Adrenal gland (tissue), 12 donors: ENCODE measurements around the gene KCTD2. TPM values are rescaled to one million over a fixed set of nuclear protein-coding genes. Genes with fewer than 3 reads are reported as not detected.
"Not testable (repeated sequence)": the region's sequence is repeated elsewhere in the genome, so short reads cannot be mapped to it uniquely, and the experiment has no call there.

Experiments used
- DNase-seq, 7 donors: peaks; one replicate each; pipeline ENCODE4 v3.0.0-alpha.2; 2019 to 2020
- H3K27ac ChIP-seq, 5 donors: fragments of 200-600 bp; sonication (generic) in 4 of 5; 1 replicate in 3 of 5; 2 replicates in 2 of 5; pipeline versions ENCODE4 v1.5.1 to v1.8.0; 2016 to 2020; ENCODE audit warnings: mild to moderate bottlenecking in 1 of 5
- H3K27me3 ChIP-seq: fragments of 200-600 bp; 2 replicates; pipeline ENCODE4 v1.8.0; 2021
- H3K36me3 ChIP-seq, 2 donors: fragments of 200-600 bp; replicated peaks in 1 of 2; 1 replicate in 1 of 2; 2 replicates in 1 of 2; pipeline versions ENCODE4 v1.5.1 to v1.8.0; 2018 to 2022
- H3K4me1 ChIP-seq, 2 donors: fragments of 200-600 bp; replicated peaks in 1 of 2; 1 replicate in 1 of 2; 2 replicates in 1 of 2; pipeline versions ENCODE4 v1.5.1 to v1.8.0; 2018 to 2021
- H3K4me3 ChIP-seq, 4 donors: fragments of 200-600 bp; sonication (generic) in 3 of 4; one replicate each; pipeline ENCODE4 v1.5.1; 2016 to 2018
- H3K9me3 ChIP-seq, 3 donors: fragments of 200-600 bp; sonication (generic) in 1 of 3; replicated peaks in 1 of 3; 1 replicate in 2 of 3; 2 replicates in 1 of 3; pipeline versions ENCODE4 v1.5.1 to v1.8.0; 2016 to 2021
- POLR2A ChIP-seq, 2 donors: fragments of 450-650 bp; IDR thresholded peaks; one replicate each; pipeline ENCODE4 v1.6.1; 2017; ENCODE audit warnings: antibody characterized with exemption in 2 of 2, mild to moderate bottlenecking in 2 of 2, moderate library complexity in 1 of 2
- WGBS, 4 donors: extraction: QIAGEN DNeasy Blood & Tissue Kit in 2 of 4; methylation state at CpG; one replicate each; pipeline versions ENCODE4 v1.1.5 to v1.1.7; 2013 to 2017; 5-methylcytosine and 5-hydroxymethylcytosine counted together
- intact Hi-C, 2 donors: fragments of 100-400 bp; cut with DNase I; formaldehyde crosslinking; loops; one replicate each; pipeline versions ENCODE4 v1.14.1 to v1.15.0; 2022 to 2023
- polyA plus RNA-seq, 3 donors: library from polyadenylated mRNA; stranded (reverse); fragments of 200-250 nt in 2 of 3; fragments of 350-450 nt in 1 of 3; fragmentation: Illumina TruSeq in 1 of 3; extraction: RNeasy Lipid Tissue Mini Kit (QIAGEN cat#74804) in 1 of 3; gene quantifications; one replicate each; pipeline ENCODE4 v1.2.3, GENCODE V29; 2013 to 2014
- total RNA-seq, 9 donors: library from RNA; depleted of rRNA in 4 of 9; stranded (reverse); fragments of >200 nt in 4 of 9; fragments of 120-200 nt in 1 of 9; fragmentation: NEBNext Ultra II Directional in 1 of 9; extraction: Animal tissue kit (Norgen Biotek cat#: 25700) in 1 of 9; gene quantifications; one replicate each; pipeline versions ENCODE4 v1.1.0 to v1.2.4, GENCODE V29; 2013 to 2023
- TF ChIP-seq, protein P1 (sequence below), 6 experiments: fragments of 450-650 bp in 4 of 6; fragments of 200-600 bp in 2 of 6; sonication (generic) in 1 of 6; IDR thresholded peaks; 1 replicate in 5 of 6; 2 replicates in 1 of 6; pipeline versions ENCODE4 v1.5.1 to v1.8.0; 2016 to 2021; ENCODE audit warnings: antibody characterized with exemption in 6 of 6, mild to moderate bottlenecking in 2 of 6, moderate library complexity in 1 of 6
- donor health status: healthy with polysubstance abuse.
- donor health status: Bipolar disorder and iron deficiency.
- donor health status: DM: yes; HTN: yes; CAD: no.
- donor health status: DM: no; HTN: no; CAD: no.
- donor health status: DM: no; HTN: no; CAD: no.
- donor health status: DM: yes; HTN: yes; CAD: no.

Gene KCTD2
- total and polyA plus RNA-seq, 12 donors = 20.6 to 52.4 (median 40.5) TPM

DNA sequence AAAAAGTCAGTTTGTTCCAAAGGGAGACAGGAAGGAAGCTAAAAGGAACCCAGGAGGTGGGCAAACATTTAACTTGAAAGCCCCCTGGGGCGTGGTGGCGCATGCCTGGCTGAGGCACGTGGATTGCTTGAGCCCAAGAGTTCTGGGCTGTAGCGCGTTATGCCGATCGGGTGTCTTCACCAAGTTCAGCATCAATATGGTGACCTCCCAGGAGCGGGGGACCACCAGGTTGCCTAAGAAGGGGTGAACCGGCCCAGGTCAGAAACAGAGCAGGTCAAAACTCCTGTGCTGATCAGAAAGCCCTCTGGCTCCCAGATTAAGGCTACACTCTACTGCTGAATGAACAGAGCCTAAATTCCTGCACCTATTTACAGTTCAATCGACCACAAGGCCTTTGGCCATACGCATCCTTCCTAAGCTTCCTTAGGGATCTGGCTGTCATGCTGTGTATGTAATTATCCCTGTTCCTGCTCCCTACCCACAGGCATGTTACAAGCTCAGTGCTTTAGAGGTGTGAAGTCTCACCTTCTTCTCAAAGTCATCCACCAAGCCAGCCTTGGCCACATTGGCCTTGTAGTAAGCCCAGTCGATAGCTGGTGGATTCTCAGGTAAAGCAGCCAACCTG is 5.3 kb upstream of the KCTD2 start:
- H3K27ac ChIP-seq = no peak overlapping the region
- TF ChIP-seq, protein P1, sequence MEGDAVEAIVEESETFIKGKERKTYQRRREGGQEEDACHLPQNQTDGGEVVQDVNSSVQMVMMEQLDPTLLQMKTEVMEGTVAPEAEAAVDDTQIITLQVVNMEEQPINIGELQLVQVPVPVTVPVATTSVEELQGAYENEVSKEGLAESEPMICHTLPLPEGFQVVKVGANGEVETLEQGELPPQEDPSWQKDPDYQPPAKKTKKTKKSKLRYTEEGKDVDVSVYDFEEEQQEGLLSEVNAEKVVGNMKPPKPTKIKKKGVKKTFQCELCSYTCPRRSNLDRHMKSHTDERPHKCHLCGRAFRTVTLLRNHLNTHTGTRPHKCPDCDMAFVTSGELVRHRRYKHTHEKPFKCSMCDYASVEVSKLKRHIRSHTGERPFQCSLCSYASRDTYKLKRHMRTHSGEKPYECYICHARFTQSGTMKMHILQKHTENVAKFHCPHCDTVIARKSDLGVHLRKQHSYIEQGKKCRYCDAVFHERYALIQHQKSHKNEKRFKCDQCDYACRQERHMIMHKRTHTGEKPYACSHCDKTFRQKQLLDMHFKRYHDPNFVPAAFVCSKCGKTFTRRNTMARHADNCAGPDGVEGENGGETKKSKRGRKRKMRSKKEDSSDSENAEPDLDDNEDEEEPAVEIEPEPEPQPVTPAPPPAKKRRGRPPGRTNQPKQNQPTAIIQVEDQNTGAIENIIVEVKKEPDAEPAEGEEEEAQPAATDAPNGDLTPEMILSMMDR (IDR thresholded peaks at IDR 0.05) = no peak
- no peak for TF ChIP-seq POLR2A (IDR thresholded peaks at IDR 0.05)
- intact Hi-C loops = no loop called here
- 78 to 88% (median 83%) methylated on average over 11 to 12 of the region's 12 CpGs for WGBS, 4 donors
- peaks cover 0 to 41% of the 10 kb centered on the region in 2 donors for H3K36me3 ChIP-seq
- H3K4me3 ChIP-seq = no peak overlapping the region
- peaks cover 5 to 8% of the 10 kb centered on the region in 2 donors for H3K4me1 ChIP-seq
- H3K9me3 ChIP-seq = no peaks in the 10 kb centered on the region
- no peaks in the 10 kb centered on the region for H3K27me3 ChIP-seq
- DNase-seq = no peak

DNA sequence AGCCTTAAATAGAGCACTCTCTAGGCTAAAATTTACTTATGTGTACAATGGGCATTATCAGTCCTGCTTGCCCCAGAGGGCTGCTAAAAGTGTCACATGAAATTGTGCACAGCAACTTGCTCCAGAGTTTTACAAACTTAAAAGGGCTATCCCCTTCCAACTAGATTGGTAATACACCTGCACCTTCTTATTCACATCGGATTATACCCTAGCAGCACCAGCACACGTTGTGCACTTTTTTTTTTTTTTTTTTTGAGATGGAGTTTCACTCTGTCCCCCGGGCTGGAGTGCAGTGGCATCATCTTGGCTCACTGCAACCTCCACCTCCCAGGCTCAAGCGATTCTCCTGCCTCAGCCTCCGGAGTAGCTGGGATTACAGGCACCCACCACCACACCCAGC is 3.2 kb upstream of the KCTD2 start:
- intact Hi-C loops, H3K4me3 ChIP-seq, H3K9me3 ChIP-seq, H3K27me3 ChIP-seq, H3K27ac ChIP-seq, DNase-seq: not testable (repeated sequence)
- H3K4me1 ChIP-seq = peaks cover 14 to 20% of the 10 kb centered on the region in 2 donors
- peaks cover 0 to 34% of the 10 kb centered on the region in 2 donors for H3K36me3 ChIP-seq
- WGBS, 4 donors = 73 to 83% (median 77%) methylated on average over 5 of the region's 5 CpGs

DNA sequence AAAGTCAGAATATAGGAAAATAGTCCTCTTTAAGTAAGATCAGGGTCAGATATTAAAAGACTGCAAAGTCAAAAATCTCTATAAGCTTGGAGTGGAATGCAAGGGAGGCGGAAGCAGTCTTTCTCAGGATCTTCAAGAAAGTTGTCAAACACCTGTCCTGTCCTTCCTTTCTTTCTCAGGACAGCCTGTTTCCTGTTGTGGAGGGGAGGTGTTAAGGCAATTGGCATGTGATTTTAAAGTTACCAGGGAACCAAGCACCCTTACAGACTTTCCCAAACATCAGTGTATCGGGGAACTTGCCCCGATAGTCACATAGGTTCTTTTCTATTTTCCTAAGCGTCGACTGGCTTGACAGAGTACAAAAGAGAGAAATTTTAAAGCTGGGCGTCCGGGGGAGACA is 2.3 kb upstream of the KCTD2 start:
- no peak for DNase-seq
- H3K36me3 ChIP-seq = peaks cover 0 to 24% of the 10 kb centered on the region in 2 donors
- no peak overlapping the region for H3K27ac ChIP-seq
- no peak for TF ChIP-seq POLR2A (IDR thresholded peaks at IDR 0.05)
- TF ChIP-seq, protein P1 (IDR thresholded peaks at IDR 0.05) = no peak
- no peak overlapping the region for H3K4me3 ChIP-seq
- no peaks in the 10 kb centered on the region for H3K9me3 ChIP-seq
- H3K27me3 ChIP-seq = no peaks in the 10 kb centered on the region
- 60 to 88% (median 81%) methylated on average over 7 of the region's 7 CpGs for WGBS, 4 donors
- intact Hi-C loops = no loop called here
- peaks cover 14 to 24% of the 10 kb centered on the region in 2 donors for H3K4me1 ChIP-seq

DNA sequence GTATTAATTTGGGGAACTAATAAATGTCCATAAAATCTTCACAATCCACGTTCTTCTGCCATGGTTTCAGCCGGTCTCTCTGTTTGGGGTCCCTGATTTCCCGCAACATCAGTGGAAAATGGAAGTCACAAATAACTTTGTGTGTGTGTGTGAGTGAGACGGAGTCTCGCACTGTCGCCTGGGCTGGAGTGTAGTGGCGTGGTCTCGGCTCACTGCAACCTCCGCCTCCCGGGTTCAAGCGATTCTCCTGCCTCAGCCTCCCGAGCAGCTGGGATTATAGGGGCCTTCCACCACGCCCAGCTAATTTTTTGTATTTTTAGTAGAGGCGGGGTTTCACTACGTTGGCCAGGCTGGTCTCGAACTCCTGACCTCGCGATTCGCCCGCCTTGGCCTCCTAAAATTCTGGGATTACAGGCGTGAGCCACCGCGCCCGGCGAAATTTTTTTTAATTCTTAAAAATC is 1.0 kb upstream of the KCTD2 start:
- H3K27ac ChIP-seq = peak overlapping the region; percentile 66 to 98 (median 95)
- H3K27me3 ChIP-seq, H3K9me3 ChIP-seq, intact Hi-C loops: not testable (repeated sequence)
- WGBS, 4 donors = 17 to 25% (median 20%) methylated on average over 24 to 25 of the region's 25 CpGs
- peaks cover 0 to 24% of the 10 kb centered on the region in 2 donors for H3K36me3 ChIP-seq
- peak in 2 of 7 donors; percentile 18 to 75 for DNase-seq
- peaks cover 14 to 24% of the 10 kb centered on the region in 2 donors for H3K4me1 ChIP-seq
- H3K4me3 ChIP-seq = peak overlapping the region in 2 of 4 donors; percentile 78 to 87

DNA sequence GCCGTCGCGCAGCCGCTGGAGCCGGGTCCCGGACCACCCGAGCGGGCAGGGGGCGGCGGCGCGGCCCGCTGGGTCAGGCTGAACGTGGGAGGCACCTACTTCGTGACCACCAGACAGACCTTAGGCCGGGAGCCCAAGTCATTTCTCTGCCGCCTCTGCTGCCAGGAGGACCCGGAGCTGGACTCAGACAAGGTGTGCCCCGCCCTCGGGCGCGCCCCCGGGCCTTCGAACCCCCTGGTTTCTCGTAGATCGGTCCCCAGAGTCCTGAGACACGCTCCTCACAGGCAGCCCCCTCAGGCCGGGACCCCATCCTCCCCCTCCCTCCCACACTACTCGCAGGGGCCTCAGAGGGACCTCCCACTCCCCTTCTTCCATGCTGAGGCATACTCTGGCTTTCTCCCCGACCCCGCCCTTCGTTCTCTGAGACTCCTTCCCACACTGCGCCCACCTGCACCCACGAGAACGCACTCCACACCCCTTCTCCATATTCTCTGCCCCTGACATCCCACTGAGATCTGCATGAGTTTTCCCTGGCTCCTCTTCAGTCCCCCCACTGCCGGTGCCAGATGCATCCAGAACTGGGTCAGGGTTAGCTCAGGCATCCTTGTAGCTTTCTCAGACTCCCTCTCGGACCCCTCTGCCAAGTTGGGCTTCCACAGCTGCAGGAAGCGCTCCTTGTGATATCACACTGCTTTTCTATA is 523 bp downstream of the KCTD2 start:
- intact Hi-C loops = no loop called here
- TF ChIP-seq, protein P1 (IDR thresholded peaks at IDR 0.05) = no peak
- no peak for TF ChIP-seq POLR2A (IDR thresholded peaks at IDR 0.05)
- H3K4me1 ChIP-seq = peaks cover 14 to 24% of the 10 kb centered on the region in 2 donors
- peaks cover 0 to 21% of the 10 kb centered on the region in 2 donors for H3K36me3 ChIP-seq
- peak; percentile 36 to 73 (median 50) for DNase-seq
- H3K27me3 ChIP-seq = no peaks in the 10 kb centered on the region
- peak overlapping the region in 4 of 5 donors; percentile 31 to 98 (median 70) for H3K27ac ChIP-seq
- WGBS, 4 donors = 1 to 2% (median 1%) methylated on average over 14 to 38 of the region's 38 CpGs
- peak overlapping the region in 3 of 4 donors; percentile 45 to 78 (median 60) for H3K4me3 ChIP-seq
- no peaks in the 10 kb centered on the region for H3K9me3 ChIP-seq
